Choroid plexus epithelial cell (primary cell): ENCODE results near the gene CTSA.

ENCODE experiments used
- DNase-seq: peaks from one replicate; pipeline ENCODE4 v3.0.0-alpha.2; 2010; ENCODE audit warnings: low read depth
- H3K4me3 ChIP-seq: 2 replicates; pipeline ENCODE4 v1.5.1; 2011; ENCODE audit warnings: low read depth, mild to moderate bottlenecking, control low read depth, low read length, moderate library complexity
- TF ChIP-seq, protein P1 (sequence below): conservative IDR thresholded peaks from 2 replicates; pipeline ENCODE4 v1.5.1; 2011; ENCODE audit warnings: low read depth, mild to moderate bottlenecking, control low read depth, inconsistent platforms, low read length, moderate library complexity

Gene CTSA

DNA sequence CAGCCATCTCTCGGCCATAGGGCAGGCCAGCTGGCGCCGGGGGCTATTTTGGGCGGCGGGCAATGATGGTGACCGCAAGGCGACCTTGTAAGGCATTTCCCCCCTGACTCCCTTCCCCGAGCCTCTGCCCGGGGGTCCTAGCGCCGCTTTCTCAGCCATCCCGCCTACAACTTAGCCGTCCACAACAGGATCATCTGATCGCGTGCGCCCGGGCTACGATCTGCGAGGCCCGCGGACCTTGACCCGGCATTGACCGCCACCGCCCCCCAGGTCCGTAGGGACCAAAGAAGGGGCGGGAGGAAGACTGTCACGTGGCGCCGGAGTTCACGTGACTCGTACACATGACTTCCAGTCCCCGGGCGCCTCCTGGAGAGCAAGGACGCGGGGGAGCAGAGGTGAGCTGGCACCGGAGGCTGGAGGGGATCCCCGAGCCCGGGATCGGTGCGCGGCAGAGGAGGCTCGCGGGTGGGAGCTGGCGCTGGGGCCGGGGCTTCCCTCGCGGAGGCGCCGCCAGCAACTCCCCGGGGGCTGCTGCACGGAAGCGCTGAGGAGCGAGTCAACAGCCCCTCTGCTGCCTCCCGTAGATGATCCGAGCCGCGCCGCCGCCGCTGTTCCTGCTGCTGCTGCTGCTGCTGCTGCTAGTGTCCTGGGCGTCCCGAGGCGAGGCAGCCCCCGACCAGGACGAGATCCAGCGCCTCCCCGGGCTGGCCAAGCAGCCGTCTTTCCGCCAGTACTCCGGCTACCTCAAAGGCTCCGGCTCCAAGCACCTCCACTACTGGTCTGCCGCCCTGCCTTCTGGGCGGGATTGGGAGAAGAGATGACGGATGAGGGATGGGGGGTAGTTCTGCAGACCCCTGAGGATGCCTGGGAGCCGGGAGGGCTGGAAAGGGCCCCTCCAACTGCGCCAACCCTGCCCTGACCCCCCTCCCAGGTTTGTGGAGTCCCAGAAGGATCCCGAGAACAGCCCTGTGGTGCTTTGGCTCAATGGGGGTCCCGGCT lies at the start of gene CTSA, which contains the start of gene NEURL2:
Gene CTSA (plus strand): TSS at position 351 of the 999 bp plus-strand sequence. CDS start 234 bp downstream, at position 585.
Gene NEURL2 (minus strand): TSS at position 224 of the 999 bp plus-strand sequence. CDS start 217 bp downstream, at position 7.
- DNase-seq, result peak; percentile 94
- H3K4me3 ChIP-seq, result peak within 1 kb of the TSS; percentile 78
- TF ChIP-seq, protein P1, sequence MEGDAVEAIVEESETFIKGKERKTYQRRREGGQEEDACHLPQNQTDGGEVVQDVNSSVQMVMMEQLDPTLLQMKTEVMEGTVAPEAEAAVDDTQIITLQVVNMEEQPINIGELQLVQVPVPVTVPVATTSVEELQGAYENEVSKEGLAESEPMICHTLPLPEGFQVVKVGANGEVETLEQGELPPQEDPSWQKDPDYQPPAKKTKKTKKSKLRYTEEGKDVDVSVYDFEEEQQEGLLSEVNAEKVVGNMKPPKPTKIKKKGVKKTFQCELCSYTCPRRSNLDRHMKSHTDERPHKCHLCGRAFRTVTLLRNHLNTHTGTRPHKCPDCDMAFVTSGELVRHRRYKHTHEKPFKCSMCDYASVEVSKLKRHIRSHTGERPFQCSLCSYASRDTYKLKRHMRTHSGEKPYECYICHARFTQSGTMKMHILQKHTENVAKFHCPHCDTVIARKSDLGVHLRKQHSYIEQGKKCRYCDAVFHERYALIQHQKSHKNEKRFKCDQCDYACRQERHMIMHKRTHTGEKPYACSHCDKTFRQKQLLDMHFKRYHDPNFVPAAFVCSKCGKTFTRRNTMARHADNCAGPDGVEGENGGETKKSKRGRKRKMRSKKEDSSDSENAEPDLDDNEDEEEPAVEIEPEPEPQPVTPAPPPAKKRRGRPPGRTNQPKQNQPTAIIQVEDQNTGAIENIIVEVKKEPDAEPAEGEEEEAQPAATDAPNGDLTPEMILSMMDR, result no peak

- TF ChIP-seq, protein P1, result no peak
- H3K4me3 ChIP-seq, result no peak overlapping the region
- DNase-seq, result no peak
Measured at GRCh38 chr20:45841407-45842129, 49.6 kb upstream of the CTSA start.

GRCh38 chr20:45842169-45842812 lies 48.8 kb upstream of the CTSA start:
- no peak overlapping the region for H3K4me3 ChIP-seq
- TF ChIP-seq, protein P1, result no peak
- peak; percentile 62 for DNase-seq

GRCh38 chr20:45843506-45843905 lies 47.6 kb upstream of the CTSA start:
- no peak for DNase-seq
- TF ChIP-seq, protein P1, result no peak
- H3K4me3 ChIP-seq, result no peak overlapping the region

DNA sequence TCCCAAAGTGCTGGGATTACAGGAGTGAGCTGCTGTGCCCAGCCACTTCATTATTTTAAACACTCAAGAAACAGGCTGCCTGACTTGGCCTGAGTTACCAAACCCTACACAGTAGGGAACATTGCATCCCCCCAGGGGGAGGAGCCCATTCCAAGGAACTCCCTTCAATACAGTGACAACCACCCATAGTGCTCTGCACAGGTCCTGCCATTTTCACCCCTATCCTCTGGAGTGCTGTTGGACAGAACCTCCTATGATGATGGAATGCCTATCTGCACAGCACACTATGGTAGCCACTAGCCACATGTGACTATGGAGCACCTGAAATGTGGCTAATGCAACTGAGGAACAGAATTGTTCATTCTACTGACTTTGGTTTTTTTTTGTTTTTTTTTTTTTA lies 45.7 kb upstream of the CTSA start:
- H3K4me3 ChIP-seq, result no peak overlapping the region
- no peak for DNase-seq
- TF ChIP-seq, protein P1, result no peak

DNA sequence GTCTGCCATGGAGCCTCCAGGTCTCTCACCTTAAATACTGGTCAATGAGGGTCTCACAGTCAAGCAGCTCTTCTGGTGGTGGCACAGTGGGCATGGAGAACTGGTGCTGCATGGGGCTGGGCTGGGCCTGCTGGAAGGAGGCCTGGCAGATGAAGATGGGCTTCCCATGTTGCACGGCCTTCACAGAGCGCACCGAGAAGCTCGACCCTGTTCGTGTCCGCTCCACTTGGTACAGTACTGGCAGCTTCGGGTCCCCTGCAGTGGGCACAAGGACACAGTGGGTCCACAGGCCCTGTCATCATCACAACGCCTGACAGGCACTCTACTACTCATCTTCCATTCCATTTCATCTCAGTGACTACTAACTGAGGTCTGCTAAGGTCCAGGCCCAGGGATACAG lies 42.7 kb upstream of the CTSA start:
- TF ChIP-seq, protein P1, result no peak
- no peak overlapping the region for H3K4me3 ChIP-seq
- DNase-seq, result no peak
